Sciatic nerve (tissue), 1 donor: ENCODE measurements around the gene ESX1. TPM values are rescaled to one million over a fixed set of nuclear protein-coding genes. Genes with fewer than 3 reads are reported as not detected.

Experiments used
- total RNA-seq: library from RNA; stranded (reverse); fragmentation: NEBNext Ultra II Directional; extraction: Animal tissue kit (Norgen Biotek cat#: 25700); gene quantifications from one replicate; pipeline ENCODE4 v1.2.1, GENCODE V29; 2021
- donor health status: DM: no; HTN: no; CAD: no.

The ESX1 gene
- total RNA-seq, 1 donor from 2014 or later: not detected

Other genes starting within 250 kb of the ESX1 start
- not detected for gene H2BW1, start 241.2 kb downstream of the ESX1 start, total RNA-seq
- gene H2BW2, start 215.0 kb downstream of the ESX1 start, total RNA-seq: not detected
- 2.4 TPM for gene TMSB15C, start 178.7 kb downstream of the ESX1 start, total RNA-seq
- 1.5 TPM for gene ZCCHC18, start 142.4 kb downstream of the ESX1 start, total RNA-seq
- 15.6 TPM for gene SLC25A53, start 97.9 kb downstream of the ESX1 start, total RNA-seq
- gene FAM199X, start 88.5 kb downstream of the ESX1 start, total RNA-seq: 23.4 TPM